ENCODE measurements around the gene MINK1.
"Not testable (repeated sequence)": the region's sequence is repeated elsewhere in the genome, so short reads cannot be mapped to it uniquely, and the experiment has no call there.

The MINK1 gene

GRCh38 chr17:4846635-4847390, 13.7 kb downstream of the MINK1 start:
- DNase-seq (ENCODE audit: low spot score), result no peak

GRCh38 chr17:4849011-4849536, 15.9 kb downstream of the MINK1 start:
- DNase-seq (ENCODE audit: low spot score), result no peak

- DNase-seq (ENCODE audit: low spot score), result no peak
Measured at GRCh38 chr17:4850246-4850645, 17.1 kb downstream of the MINK1 start.

GRCh38 chr17:4851084-4851483, 17.9 kb downstream of the MINK1 start:
- no peak for DNase-seq (ENCODE audit: low spot score)

GRCh38 chr17:4852567-4853207, 19.5 kb downstream of the MINK1 start:
- peak; percentile 34 for DNase-seq (ENCODE audit: low spot score)

- DNase-seq (ENCODE audit: low spot score), result no peak
Measured at GRCh38 chr17:4853208-4853671, 20.1 kb downstream of the MINK1 start.

- DNase-seq (ENCODE audit: low spot score), result no peak
Measured at GRCh38 chr17:4854111-4854681, 21.1 kb downstream of the MINK1 start.

- DNase-seq (ENCODE audit: low spot score), result no peak
Measured at GRCh38 chr17:4856271-4856936, 23.3 kb downstream of the MINK1 start.

- no peak for DNase-seq (ENCODE audit: low spot score)
Measured at GRCh38 chr17:4856937-4857314, 23.8 kb downstream of the MINK1 start.

- not testable (repeated sequence) for DNase-seq (ENCODE audit: low spot score)
Measured at GRCh38 chr17:4857347-4857746, 24.2 kb downstream of the MINK1 start.

- no peak for DNase-seq (ENCODE audit: low spot score)
Measured at GRCh38 chr17:4858068-4858881, 25.1 kb downstream of the MINK1 start.

GRCh38 chr17:4858882-4859260, 25.7 kb downstream of the MINK1 start:
- no peak for DNase-seq (ENCODE audit: low spot score)

- DNase-seq (ENCODE audit: low spot score), result no peak
Measured at GRCh38 chr17:4859816-4860625, 26.9 kb downstream of the MINK1 start.

- DNase-seq (ENCODE audit: low spot score), result no peak
Measured at GRCh38 chr17:4860651-4861050, 27.5 kb downstream of the MINK1 start.

GRCh38 chr17:4861052-4861451, 27.9 kb downstream of the MINK1 start:
- no peak for DNase-seq (ENCODE audit: low spot score)

GRCh38 chr17:4862720-4863119, 29.6 kb downstream of the MINK1 start:
- no peak for DNase-seq (ENCODE audit: low spot score)

- DNase-seq (ENCODE audit: low spot score), result no peak
Measured at GRCh38 chr17:4863321-4863720, 30.2 kb downstream of the MINK1 start.

GRCh38 chr17:4867535-4867934, 34.4 kb downstream of the MINK1 start:
- DNase-seq (ENCODE audit: low spot score), result not testable (repeated sequence)

GRCh38 chr17:4869058-4869998, 36.2 kb downstream of the MINK1 start:
- DNase-seq (ENCODE audit: low spot score), result not testable (repeated sequence)

- DNase-seq (ENCODE audit: low spot score), result no peak
Measured at GRCh38 chr17:4870855-4871254, 37.7 kb downstream of the MINK1 start.

Data from HuH-7 (cell line).